ENCODE measurements around the gene PYM1. TPM values are rescaled to one million over a fixed set of nuclear protein-coding genes. Genes with fewer than 3 reads are reported as not detected.
"Not testable (repeated sequence)": the region's sequence is repeated elsewhere in the genome, so short reads cannot be mapped to it uniquely, and the experiment has no call there.

Gene PYM1
- total RNA-seq, 1 donor from 2014 or later = 25.5 TPM

DNA sequence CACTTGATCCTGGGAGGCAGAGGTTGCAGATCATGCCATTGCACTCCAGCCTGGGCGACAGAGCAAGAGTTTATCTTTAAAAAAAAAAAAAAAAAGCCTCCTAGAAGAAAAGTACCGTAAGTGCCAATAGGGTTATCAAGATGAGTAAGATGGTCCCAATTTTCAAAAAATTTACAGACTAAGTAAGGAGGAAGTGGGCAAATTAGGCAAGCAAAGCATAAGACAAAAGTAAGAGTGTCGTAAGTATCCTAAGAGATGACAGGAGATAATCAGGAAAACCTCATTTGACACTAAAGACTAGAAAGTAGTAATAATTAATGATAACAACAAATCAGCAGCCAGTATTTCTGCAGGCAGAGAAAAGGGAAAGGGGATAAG is 12.2 kb downstream of the PYM1 start:
- no peak for DNase-seq (ENCODE audit: low read depth in 2 of 2)

- DNase-seq (ENCODE audit: low read depth in 2 of 2) = no peak
These were observed 14.8 kb downstream of the PYM1 start for GRCh38 chr12:55912908-55913307.

GRCh38 chr12:55909513-55909884 is 18.2 kb downstream of the PYM1 start:
- DNase-seq (ENCODE audit: low read depth in 2 of 2) = no peak

DNA sequence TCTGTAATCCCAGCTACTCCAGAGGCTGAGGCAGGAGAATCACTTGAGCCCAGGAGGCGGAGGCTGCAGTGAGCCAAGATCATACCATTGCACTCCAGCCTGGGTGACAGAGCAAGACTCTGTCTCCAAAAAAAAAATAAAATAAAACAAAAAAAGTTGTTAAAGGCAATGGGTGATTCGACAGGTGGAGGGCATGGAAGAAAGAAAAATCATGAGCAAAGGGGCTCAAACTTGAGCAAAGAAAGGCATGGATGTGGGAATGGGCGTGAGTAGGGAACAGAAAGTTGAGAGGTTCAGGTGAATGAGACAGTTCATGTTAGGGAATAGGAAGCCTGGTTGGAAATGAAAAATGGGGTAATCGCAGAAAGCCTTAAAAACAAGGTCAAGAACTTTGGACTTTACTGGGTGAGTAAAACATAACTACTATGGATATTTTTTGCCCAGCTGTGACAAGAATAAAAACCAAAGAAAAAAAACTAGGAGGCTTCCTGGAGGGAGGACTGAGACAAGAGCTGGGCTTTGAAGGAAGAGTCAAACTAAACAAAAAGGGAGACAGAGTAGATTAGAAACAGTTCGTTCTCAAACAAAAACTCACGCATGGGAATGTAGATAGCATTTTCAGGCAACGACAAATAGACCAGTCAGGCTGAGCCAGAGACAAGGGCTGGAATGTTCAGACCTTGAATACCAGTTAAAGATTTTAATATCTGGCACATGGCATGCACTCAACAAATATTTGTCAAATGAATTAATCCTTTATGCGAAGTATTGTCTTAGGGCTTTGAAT is 18.8 kb downstream of the PYM1 start:
- no peak for DNase-seq (ENCODE audit: low read depth in 2 of 2)

DNA sequence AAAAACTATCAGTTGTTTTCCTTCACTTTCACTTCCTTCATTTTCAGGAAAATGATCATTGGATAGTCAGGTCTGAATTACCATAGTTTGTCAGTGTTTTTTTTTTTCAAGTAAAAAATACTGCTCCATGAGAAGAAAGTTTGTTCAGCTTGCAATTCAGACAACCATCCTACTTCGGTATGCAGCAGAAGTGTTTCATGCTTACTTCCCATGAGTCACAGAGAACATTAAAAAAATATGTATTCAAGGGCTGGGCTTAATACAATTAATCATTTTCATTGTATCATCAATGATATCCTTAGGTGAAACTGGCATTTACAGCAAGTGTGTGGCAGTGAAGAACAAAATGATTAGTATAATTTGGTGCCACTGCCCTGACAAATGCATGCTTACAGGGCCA is 21.6 kb downstream of the PYM1 start:
- DNase-seq (ENCODE audit: low read depth in 2 of 2) = peak in 1 of 2 donors; percentile 58

DNA sequence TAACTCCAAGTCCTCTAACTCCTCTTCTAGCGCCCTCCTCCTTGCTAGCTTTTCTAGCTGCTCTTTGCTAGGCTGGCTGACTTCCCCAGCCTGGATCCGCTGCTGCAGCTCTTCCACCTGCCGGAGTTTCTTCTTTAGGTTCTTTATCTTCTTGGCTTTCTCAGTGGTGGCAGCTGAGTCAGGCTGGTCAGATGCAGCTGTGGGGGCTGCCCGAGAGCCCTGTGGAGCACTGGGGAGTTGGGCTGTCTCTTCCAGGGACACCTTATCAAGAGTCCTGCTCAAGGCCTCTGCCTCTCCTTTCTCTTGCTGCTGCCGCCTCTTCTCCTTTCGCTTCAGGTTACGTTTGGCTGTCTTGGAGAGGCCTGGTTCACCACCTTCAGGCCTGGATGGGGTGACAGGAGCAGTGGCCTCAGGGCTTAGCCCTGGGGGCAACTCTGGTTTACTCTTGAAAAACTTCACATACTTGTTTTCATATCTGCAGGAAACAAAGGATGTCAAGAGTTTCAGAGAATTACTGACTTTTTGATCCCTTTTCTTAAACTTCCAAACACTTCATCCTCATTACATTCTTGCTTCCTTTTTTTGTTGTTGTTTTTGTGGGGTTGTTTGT is 25.7 kb downstream of the PYM1 start:
- DNase-seq (ENCODE audit: low read depth in 2 of 2) = no peak

DNA sequence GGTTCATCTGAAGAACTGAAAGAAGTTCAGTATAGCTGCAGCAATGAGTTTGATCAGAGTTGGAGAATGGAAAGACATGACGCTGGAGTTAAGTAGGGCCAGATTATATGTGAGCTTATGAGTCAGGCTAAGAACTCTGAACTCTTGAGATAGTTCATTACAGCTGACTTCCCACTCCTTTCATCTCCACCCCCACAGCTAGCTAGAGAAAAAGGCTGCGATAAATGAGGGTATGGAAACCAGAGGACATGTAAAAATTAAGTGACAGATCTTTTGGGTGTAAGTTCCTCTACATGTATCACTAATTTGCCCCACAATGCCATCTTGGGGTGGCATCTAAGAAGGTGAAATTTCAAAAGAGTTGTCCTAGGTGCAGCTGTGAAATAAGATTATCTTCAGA is 28.6 kb downstream of the PYM1 start:
- no peak for DNase-seq (ENCODE audit: low read depth in 2 of 2)

DNA sequence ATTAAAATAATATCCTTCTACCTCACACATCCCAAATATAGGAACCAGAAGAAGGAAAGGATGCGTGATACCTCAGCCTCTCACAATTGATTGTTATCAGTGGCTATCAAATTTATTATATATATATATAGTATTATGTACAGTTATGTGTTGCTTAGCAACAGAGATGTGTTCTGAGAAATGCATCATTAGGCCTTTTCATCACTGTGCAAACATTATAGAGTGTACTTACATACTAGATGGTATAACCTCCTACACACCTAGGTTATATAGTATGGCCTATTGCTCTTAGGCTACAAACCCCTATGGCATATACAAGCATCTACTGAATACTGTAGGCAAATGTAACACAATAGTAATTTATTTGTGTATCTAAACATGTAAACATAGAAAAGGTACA is 34.0 kb downstream of the PYM1 start:
- DNase-seq (ENCODE audit: low read depth in 2 of 2) = no peak

GRCh38 chr12:55891310-55891709 is 36.4 kb downstream of the PYM1 start:
- no peak for DNase-seq (ENCODE audit: low read depth in 2 of 2)

DNA sequence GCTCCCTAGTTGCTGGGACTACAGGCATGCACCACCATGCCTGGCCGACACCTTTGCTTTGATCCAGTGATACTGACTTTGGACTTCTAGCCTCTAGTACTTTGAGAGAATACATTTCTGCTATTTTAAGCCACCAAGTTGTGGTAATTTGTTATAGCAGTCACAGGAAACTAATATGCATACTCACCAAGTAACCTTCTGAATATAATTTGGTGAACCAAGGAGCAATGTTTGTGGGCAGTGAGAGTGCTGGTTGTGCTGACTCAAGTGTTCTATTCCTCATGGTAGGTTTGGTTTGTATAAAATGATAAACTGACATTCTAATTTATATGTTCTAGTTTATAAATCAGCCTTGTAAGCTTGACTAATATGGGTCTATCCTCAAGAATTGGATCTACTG is 42.6 kb downstream of the PYM1 start:
- no peak for DNase-seq (ENCODE audit: low read depth in 2 of 2)

DNA sequence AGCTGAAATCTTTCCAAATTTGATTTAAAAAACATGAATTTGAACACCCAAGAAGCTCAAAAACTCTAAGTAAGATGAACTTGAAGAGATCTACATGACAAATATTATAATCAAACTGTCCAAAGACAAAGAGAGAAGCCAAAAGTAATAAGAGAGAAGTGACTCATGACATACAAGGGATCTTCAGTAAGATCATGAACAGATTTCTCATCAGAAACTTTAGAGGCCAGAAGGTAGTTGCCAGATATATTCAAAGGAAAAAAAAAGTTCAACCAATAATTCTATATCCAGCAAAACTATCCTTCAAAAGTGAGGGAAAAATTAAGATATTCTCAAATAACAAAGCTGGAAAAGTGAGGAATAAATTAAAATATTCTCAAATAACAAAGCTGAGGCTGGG is 49.9 kb downstream of the PYM1 start:
- no peak for DNase-seq (ENCODE audit: low read depth in 2 of 2)

DNA sequence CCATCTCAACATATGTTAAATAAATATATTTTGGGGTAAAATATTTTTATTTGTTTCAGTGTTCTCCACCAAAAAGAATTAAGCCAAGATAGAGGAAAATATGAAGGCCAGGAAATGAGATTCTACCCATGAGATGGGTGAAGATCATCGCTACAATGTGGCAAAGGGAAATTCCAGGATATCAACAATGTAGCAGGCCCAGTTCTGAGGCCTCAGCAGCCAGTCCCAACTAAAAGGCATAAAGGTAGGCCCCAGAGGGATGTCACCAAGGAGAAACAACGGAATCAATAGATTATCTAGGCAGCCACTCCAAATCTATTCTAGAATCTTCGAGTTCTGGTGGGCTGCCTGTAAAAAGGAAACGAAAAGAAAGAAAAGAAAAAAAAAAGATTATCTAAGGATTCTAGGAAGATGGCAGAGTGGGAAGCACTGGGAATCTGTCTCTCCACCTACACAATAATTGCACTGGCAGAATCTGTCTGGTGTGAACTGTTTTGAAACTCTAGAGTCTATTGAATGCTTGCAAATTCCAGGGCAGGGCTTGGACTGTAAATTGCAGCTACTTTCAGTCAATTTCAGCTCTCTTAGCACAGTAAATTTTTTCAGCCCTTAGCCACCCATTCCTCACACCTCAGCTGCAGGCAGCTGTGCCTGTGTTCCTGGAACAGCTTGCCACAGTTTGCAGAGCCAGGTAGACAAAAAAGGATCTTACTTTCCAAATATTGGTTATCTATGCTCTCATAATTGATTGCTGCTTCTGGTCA is 51.8 kb downstream of the PYM1 start:
- no peak for DNase-seq (ENCODE audit: low read depth in 2 of 2)

DNA sequence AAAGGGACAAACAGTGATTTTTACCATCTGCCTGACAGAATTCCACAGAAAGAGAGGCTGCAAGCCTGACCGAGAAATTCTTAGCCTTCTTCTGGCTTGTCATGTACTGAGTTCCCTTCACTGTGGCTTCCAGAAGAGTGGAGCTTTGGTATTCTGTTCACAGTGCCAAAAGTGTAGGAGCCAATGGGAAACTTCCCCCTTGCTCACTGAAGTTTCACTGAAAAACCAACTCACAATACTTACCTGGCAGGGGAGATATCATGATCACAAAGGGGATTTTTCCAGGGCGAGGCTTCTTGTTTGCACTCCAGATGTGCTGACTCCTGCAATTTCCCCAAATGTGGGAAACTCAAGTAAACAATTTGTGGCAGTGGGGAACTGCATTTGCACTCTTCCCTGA is 53.3 kb downstream of the PYM1 start:
- no peak for DNase-seq (ENCODE audit: low read depth in 2 of 2)

DNA sequence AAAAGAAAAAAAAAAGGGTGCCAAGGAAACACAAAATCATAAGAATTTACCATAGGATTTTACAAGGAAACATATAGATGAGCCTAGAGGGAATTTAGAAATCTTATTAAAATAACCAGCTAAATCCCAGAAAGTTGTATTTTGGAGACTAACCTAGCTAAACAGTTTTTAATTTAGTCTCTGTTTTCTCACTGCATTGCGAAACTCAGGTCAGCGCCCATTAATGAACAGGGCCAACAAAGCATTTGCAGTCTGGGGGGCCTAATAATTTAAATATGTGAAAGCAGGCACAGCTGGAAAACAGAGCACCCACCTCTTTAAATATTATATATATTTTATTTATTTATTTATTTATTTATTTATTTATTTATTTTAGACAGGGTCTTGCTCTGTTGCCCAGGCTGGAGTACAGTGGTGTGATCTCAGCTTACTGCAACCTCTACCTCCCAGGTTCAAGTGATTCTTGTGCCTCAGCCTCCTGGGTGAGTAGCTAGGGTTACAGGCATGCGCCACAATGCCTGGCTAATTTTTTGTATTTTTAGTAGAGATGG is 61.2 kb downstream of the PYM1 start:
- not testable (repeated sequence) for DNase-seq (ENCODE audit: low read depth in 2 of 2)

- no peak for DNase-seq (ENCODE audit: low read depth in 2 of 2)
These were observed 62.4 kb downstream of the PYM1 start for GRCh38 chr12:55865327-55865726.

DNA sequence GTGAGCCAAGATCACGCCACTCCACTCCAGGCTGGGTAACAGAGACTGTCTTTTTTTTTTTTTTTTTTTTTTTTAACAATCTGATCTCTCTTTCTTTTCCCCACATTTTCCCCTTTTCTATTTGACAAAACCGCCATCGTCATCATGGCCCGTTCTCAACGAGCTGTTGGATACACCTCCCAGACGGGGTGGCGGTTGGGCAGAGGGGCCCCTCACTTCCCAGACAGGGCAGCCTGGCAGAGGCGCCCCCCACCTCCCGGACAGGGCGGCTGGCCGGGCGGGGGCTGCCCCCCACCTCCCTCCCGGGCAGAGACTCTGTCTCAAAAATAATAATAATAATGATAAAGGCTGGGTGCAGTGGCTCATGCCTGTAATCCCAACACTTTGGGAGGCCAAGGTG is 64.8 kb downstream of the PYM1 start:
- DNase-seq (ENCODE audit: low read depth in 2 of 2) = not testable (repeated sequence)

GRCh38 chr12:55862286-55862685 is 65.4 kb downstream of the PYM1 start:
- no peak for DNase-seq (ENCODE audit: low read depth in 2 of 2)

GRCh38 chr12:55861871-55862270 is 65.8 kb downstream of the PYM1 start:
- DNase-seq (ENCODE audit: low read depth in 2 of 2) = no peak

- no peak for DNase-seq (ENCODE audit: low read depth in 2 of 2)
These were observed 66.3 kb downstream of the PYM1 start for GRCh38 chr12:55861396-55861795.

- no peak for DNase-seq (ENCODE audit: low read depth in 2 of 2)
These were observed 75.0 kb downstream of the PYM1 start for GRCh38 chr12:55852740-55853139.
